Fibroblast of peridontal ligament (primary cell): ENCODE measurements around the gene ANO4.

Experiments used
- DNase-seq: peaks from one replicate; pipeline ENCODE4 v3.0.0-alpha.2; 2010; ENCODE audit errors: extremely low read depth

Gene ANO4

GRCh38 chr12:100794441-100795173 lies at the start of gene ANO4:
ANO4 (plus strand) TSS chr12:100794776; CDS start chr12:100901786, 107,010 bp downstream.
- no peak for DNase-seq

DNA sequence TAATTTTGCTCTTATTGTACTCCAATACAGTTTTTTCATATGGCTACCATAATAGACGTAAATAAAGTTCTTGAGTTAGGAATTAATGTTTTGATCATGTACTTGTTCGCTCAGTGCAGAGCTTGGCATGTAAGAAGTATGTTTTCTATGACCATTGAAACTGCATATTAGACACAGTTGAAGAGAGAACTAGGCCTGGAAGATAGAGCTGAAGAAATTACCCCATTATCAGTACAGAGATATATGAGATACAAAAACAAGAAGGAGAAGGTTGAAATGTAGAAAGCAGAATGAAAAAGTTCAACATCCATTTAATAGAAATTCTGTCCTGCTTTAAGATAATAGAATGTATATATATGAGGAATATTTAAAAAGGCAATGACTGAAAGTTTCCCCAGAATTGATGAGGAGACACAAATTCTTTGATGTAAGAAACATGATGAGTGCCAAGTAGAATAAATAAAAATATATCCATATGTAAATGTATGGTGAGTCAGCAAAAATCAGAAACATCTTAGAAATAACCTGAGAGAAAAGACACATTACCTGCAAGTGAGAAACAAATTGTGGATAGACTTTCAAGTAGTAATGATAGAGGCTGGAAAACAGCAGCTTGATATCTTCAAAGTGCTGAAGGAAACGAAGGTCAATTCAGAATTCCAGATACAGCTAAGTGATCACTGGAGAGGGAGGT lies 49.1 kb upstream of the ANO4 start:
- no peak for DNase-seq

DNA sequence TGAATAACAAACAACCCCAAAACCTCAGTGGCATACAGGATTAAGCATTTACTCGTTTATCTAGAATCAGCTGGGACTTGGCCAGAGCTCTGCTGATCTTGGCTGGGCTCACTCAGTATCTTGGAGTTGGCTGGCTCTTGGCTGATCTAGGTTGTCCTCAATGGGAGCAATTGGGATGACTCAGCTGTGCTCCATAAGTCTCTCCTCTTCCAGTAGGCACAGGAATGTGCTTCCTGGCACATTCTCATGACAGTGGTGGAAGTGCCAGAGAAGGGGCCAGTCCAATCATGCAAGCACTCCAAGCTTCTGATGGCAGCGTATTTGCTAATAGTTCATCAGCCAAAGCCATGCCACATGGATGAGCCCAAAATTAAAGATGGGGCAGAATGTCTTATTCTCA lies 41.7 kb upstream of the ANO4 start:
- DNase-seq = no peak

- no peak for DNase-seq
Observed at GRCh38 chr12:100753837-100754236, 40.7 kb upstream of the ANO4 start.

DNA sequence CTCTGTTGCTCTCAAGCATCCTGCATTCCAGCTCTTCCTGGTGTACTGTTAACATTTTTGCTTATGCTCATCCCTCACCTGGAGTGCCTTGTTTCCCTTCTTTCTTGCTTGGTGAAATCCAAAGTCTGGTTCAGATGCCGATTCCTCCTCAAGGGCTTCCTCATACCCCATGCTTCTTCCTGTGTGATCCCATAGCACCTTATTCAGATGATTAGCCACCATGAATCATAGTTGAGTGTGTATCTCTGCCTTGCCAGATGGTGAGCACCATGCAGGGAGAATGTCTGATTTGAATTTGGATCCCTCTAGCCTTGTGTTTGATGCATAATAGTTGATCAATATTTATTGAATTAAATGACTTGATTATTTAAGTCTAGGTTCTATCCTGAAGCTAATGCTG lies 39.4 kb upstream of the ANO4 start:
- DNase-seq = no peak

GRCh38 chr12:100758083-100758482 lies 36.5 kb upstream of the ANO4 start:
- DNase-seq = no peak

DNA sequence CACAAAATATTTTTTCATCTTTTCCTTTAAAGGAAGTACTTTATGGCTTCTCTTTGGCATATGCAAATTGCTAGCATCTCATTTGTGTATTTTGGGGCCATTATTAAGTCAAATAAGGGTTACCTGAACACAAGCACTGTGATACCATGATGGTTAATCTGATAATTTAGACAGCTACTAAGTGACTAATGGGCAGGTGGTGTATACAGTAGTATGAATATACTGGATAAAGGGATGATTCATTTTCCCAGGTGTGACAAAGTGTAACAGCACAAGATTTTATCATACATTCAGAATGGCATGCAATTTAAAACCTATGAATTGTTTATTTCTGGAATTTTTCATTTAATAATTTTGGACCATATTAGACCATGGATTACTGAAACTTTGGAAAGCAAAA lies 27.2 kb upstream of the ANO4 start:
- DNase-seq = no peak

DNA sequence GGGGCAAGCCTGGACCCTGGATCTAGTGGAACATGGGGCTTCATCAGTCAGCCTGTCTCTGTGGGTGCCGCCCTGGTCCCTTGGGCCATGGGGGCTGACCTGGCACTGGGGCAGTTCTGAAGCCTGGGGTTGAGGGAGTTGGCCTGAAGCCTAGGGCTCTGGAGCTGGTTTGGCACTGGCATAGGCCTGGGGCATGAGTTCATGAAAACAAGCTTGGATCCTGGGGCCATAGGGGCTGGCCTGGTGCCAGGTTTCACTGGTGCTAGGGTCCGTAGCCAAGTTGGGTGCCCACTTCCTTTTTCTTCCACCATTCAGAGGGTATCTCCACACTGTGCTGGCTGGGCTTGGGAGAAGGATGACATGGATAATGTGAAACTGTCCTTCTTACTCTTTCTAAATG lies 26.6 kb upstream of the ANO4 start:
- DNase-seq = no peak

GRCh38 chr12:100778967-100779590 lies 15.5 kb upstream of the ANO4 start:
- DNase-seq = no peak

DNA sequence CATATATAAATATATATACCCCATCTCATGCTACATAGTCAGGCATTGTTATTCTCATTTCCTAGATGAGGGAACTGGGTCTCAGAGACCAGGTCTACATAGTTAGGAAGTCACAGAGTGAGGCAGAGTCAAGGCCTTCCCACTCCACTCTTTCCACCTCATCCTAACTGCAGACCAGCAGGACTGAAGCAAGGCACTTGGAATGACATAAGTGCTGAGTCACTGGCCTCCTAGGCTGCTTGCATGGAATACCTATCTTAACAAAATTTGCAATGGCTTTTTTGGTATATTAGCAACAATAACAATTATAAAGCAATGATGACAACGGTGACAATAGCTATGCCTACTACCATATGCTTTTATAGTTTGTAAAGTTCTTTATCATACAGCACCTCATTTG lies 5.4 kb upstream of the ANO4 start:
- DNase-seq = no peak

DNA sequence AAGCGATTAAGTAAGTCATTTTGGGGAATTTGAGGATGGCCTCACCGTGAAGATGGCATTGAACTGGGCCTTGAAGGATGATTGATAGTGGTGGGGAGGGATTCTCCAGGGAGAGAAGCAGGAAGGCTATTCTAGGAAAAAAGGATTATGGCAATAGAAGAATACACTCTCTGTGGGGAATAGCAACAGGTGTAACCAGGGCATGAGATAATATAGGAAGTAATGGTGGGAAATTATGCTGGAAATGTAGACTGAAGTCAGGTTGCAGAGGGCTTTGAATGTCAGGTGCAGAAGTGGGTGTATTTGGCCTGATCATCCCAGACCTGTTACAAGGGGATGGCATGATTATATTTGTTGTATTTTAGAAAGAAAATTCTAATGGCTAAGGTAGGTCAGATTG lies 4.6 kb upstream of the ANO4 start:
- no peak for DNase-seq

DNA sequence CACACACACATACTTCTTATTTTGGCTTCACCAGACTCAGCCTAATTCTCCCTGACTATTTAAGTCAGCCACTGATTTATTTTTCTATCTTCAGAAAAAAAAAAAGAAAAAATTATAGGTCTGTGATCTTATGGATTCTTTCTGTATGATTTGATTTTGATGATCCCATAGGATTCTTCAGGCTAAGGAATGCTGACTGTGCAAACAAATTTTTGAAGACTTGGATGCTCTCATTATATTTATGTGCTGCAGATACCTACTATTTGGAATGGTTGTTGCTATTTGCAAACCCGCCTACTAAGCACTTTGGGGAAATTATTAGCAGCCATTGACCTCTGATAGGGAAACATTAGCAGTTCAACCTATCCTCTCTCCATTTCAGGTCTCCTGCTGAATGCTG lies 4.0 kb upstream of the ANO4 start:
- DNase-seq = no peak

DNA sequence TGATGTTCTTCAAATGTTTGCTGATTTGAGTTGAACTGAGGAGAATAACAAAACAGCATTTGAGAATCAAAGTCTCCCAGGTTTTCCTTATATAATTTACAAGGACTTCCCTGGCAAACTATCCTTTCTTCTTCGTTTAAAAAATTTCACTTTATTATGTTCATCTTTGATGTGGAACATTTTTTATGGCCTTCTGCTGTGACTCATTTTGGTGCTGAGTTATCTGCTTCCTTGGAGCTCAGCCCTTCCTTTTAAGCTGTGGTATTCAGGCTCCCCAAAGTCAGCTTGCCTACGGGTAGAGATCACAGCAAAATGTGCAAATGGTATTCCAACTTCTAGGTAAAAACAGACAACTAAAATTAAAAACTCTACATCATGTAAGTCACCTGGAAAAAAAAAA lies 1.4 kb upstream of the ANO4 start:
- DNase-seq = no peak

- DNase-seq = no peak
Observed at GRCh38 chr12:100795174-100795799, 711 bp downstream of the ANO4 start.

GRCh38 chr12:100795800-100796179 lies 1.2 kb downstream of the ANO4 start:
- no peak for DNase-seq

- no peak for DNase-seq
Observed at GRCh38 chr12:100796621-100797020, 2.0 kb downstream of the ANO4 start.

DNA sequence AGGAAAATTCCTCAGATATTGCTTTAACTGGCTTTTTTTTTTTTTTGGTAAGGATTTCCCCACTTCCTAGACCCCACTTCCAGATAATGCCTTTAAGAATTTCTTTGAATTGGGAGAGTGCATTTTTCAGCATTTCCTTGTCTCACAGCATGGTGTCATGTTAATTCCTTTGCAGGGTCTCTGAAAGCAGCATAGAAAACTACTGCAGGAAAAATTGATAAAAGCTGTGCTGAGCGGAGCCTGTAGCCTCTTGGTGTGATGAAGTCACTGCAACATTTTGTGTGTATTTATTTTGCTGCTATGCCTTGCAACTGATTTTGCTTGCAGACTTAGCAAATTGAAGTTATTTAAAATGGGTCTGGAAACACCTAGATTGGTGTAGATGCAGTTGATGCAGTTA lies 2.7 kb downstream of the ANO4 start:
- DNase-seq = no peak

GRCh38 chr12:100797786-100798185 lies 3.2 kb downstream of the ANO4 start:
- DNase-seq = no peak

DNA sequence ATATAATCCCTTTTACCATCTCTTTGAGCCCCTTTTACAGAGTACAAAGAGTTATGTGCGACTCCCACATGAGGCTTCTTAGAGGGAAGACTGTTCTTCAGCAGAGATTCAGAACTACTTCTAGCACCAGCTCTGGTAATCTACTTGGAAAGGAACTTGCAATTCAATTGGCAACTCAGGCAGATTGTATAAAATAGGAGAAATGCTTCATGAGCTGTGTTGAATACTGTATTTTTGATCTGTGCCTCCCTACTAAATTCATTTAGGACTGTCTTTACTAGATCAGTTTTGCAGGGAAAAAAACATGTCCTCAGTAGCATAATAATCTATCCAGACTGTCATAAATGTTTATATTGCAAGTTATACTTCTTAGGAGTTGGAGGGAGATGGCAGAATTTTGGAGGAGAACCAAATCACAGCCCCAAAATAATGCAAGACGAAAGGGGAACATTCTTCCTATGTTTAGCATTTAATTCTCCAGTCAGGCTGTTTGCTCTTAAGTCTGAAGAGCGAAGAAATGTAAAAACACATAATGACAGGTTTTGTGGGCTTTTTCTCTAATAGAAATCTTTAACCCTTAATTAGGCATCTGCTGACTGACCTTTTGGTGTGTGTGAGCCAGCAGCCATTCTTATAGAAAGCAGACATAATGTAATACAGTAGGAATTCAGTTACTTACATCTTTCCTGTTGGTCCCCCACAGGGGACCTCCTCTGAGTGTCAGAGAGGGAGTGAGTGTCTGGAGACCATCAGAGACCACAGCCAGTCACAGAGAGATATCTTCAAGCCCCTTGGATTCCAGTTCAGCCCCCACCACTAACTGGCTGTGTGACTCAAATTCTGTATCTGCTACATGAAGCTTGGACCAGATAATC lies 3.9 kb downstream of the ANO4 start:
- no peak for DNase-seq

DNA sequence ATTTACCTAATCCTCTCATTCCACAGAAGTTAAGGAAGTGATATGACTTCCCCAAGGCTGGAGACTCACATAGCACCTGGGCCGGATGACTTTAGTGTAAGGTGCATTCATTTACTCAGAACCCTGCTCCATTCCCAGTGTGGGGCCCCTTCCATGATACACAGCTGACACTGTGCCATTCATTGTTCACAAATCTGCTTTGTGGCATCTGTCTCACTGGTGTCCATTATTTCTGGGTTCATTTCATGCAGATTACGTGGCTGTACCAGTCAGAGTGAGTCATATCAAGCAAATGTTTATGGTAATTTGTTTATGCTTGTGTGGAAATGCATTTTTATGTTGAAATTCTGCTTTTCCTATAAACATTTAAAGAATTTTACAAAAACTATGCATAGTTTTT lies 5.2 kb downstream of the ANO4 start:
- no peak for DNase-seq

DNA sequence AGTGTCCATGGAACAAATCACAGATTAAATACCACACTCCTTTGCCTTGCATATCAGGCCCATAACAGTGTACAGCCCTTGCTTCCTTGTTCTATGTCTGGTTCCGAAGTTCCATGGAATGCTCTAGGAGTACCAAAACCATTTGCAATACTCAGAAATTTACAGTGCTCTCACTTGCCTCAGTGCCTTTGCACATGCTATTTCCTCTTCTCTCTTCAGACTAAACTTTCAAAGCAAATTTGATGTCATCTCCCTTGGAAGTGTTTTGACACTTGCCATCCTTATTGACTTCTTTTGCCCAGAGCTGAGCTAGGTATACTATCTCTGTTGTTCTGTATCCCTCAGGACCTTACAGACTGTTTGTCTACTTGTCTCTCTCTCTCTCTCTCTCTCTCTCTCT lies 6.1 kb downstream of the ANO4 start:
- DNase-seq = no peak

DNA sequence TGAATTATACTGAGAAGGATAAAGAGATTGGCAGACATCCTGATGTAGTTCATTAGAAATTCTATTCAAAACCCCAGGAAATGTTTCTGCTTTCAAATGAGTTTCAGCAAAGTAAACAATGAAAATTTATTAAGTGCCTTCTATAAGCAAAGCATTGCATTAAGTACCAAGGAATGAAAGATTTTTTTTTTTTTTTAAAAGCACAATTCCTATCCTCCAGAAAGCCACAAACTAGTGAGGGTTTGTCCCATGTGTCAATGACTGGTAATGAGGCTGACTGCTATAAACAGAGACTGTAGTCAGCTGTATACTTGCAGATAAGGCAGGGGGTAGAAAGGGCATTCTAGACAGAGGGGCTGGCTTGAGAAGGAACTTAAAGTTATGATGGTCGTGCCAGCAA lies 6.7 kb downstream of the ANO4 start:
- DNase-seq = no peak
